ENCODE data around the gene CADM1.

GRCh38 chr11:115548878-115549528 lies 44.8 kb upstream of the CADM1 start:
- TF ChIP-seq IKZF2 (IDR thresholded peaks at IDR 0.05), result no peak
- TF ChIP-seq CREB1 (IDR thresholded peaks at IDR 0.05; ENCODE audit: low read depth), result no peak
- TF ChIP-seq USF2 (IDR thresholded peaks at IDR 0.05; ENCODE audit: borderline replicate concordance, low read depth, low read length), result no peak
- no peak for TF ChIP-seq MAX (IDR thresholded peaks at IDR 0.05; ENCODE audit: low read depth, low read length)
